Right lobe of liver (tissue), 4 donors: ENCODE results near the gene CBX3.

ENCODE experiments used
- CTCF ChIP-seq, 4 donors: fragments of 200-600 bp in 3 of 4; fragments of 450-650 bp in 1 of 4; IDR thresholded peaks; one replicate each; pipeline versions ENCODE4 v1.5.1 to v1.8.0; 2016 to 2022; ENCODE audit warnings: antibody characterized with exemption in 4 of 4, mild to moderate bottlenecking in 2 of 4
- POLR2A ChIP-seq: fragments of 450-650 bp; IDR thresholded peaks from one replicate; pipeline ENCODE4 v1.6.1; 2017; ENCODE audit warnings: antibody characterized with exemption, mild to moderate bottlenecking
- donor health status: DM: no; HTN: no; CAD: no.
- donor health status: DM: no; HTN: no; CAD: no.
- donor health status: DM: no; HTN: yes; CAD: no.

DNA sequence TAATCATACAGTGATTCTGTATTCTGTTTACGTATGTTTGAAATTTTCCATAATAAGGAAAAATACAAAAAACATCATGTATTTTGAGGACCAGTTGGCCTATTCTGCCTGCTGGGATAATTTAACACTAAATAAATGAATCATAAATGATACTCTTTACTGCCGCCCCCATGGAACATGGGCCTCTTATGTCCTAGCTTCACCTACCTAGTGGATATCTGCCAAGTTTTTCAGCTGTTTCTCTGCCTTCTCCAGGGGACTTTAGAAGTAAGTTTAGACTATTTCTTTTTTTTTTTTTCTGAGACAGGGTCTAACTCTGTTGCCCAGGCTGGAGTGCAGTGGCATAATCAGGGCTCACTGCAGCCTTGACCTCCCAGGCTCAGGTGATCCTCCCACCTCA lies 39.1 kb upstream of the CBX3 start:
- TF ChIP-seq CTCF (IDR thresholded peaks at IDR 0.05), result no peak
- TF ChIP-seq POLR2A, result no peak
